ENCODE results near the gene HRH1. TPM values are rescaled to one million over a fixed set of nuclear protein-coding genes. Genes with fewer than 3 reads are reported as not detected.

The HRH1 gene
- total and polyA plus RNA-seq, 2 donors (not counting 3 experiments of a cell fraction or from before 2014, with no cell fraction given) = 16.2 to 21.2 TPM

GRCh38 chr3:11274566-11275142 lies 120.4 kb downstream of the HRH1 start:
- Histone ChIP-seq H3K4me2 (ENCODE audit: insufficient read depth, low read length) (no peak overlapping the region), H4K20me1 (replicated peaks; ENCODE audit: control insufficient read depth, extremely low read depth, insufficient read depth, low read length) (no peaks in the 10 kb centered on the region)
- DNase-seq (ENCODE audit: low read depth, low spot score) = no peak

GRCh38 chr3:11275926-11276325 lies 121.6 kb downstream of the HRH1 start:
- ChIA-PET CTCF (interaction anchor here (5.6 kb wide), 1 partner anchor 12 kb away, joined by 35 read pairs; no protein-coding TSS in a partner anchor), POLR2A (no interaction called here)
- no peak overlapping the region for H2AFZ ChIP-seq (ENCODE audit: low read depth, low read length)
- no peak overlapping the region for H3K4me2 ChIP-seq (ENCODE audit: insufficient read depth, low read length)
- no peaks in the 10 kb centered on the region for H3K9me3 ChIP-seq (replicated peaks; ENCODE audit: control insufficient read depth, insufficient read depth, low read length)
- peaks cover 24% of the 10 kb centered on the region for H3K4me1 ChIP-seq (ENCODE audit: control insufficient read depth, extremely low read depth, insufficient read depth, low read length)
- dilution Hi-C loops (cut with MboI; ENCODE audit: extremely low pct_ligation_motif_present, low sequenced_read_pairs) (no loop called here), intact Hi-C loops (cut with micrococcal nuclease) (no loop called here)
- no TSS peak for BruUV-seq (replicated peaks)
- no peak overlapping the region for H3K4me3 ChIP-seq (replicated peaks in 1 of 3; ENCODE audit: insufficient read depth in 1 of 3, low read depth in 1 of 3, low read length in 3 of 3)
- H3K27me3 ChIP-seq (ENCODE audit: control insufficient read depth in 2 of 2, insufficient read depth in 2 of 2, low read length in 2 of 2) = no peaks in the 10 kb centered on the region
- H4K20me1 ChIP-seq (replicated peaks; ENCODE audit: control insufficient read depth, extremely low read depth, insufficient read depth, low read length) = no peaks in the 10 kb centered on the region
- no peak overlapping the region for H3K9ac ChIP-seq (replicated peaks; ENCODE audit: extremely low read depth, insufficient read depth, low read length)
- FAIRE-seq = no peak
- H3K36me3 ChIP-seq (ENCODE audit: control insufficient read depth in 2 of 2, extremely low read depth in 1 of 2, insufficient read depth in 2 of 2, low read length in 2 of 2) = peaks cover 0 to 1% of the 10 kb centered on the region in 2 experiments
- TF ChIP-seq GATA2 (IDR thresholded peaks at IDR 0.05; ENCODE audit: insufficient read depth, insufficient read length, low read depth, low read length) (no peak), FOS (IDR thresholded peaks at IDR 0.05; ENCODE audit: borderline replicate concordance, insufficient read depth, low read length) (no peak), POLR2A (IDR thresholded peaks at IDR 0.05; ENCODE audit: low read depth, low read length) (no peak), CTCF (IDR thresholded peaks at IDR 0.05; ENCODE audit: extremely low read depth in 1 of 2, insufficient read depth in 1 of 2, low read depth in 1 of 2, low read length in 2 of 2) (no peak), JUN (IDR thresholded peaks at IDR 0.05; ENCODE audit: borderline replicate concordance, insufficient read depth, insufficient read length, low read depth) (no peak), MAX (IDR thresholded peaks at IDR 0.05; ENCODE audit: insufficient read depth, insufficient read length) (no peak), EZH2 (IDR thresholded peaks at IDR 0.05; ENCODE audit: borderline replicate concordance, low read depth, low read length, severe bottlenecking) (no peak), POLR2AphosphoS5 (IDR thresholded peaks at IDR 0.05; ENCODE audit: insufficient read depth, low read depth, low read length) (no peak), MYC (IDR thresholded peaks at IDR 0.05; ENCODE audit: low read depth, low read length) (no peak)
- H3K9me1 ChIP-seq (replicated peaks; ENCODE audit: control insufficient read depth, extremely low read depth, insufficient read depth, low read length) = no peaks in the 10 kb centered on the region
- H3K79me2 ChIP-seq (ENCODE audit: control insufficient read depth, insufficient read depth, low read length) = peaks cover 53% of the 10 kb centered on the region
- H3K27ac ChIP-seq (ENCODE audit: insufficient read depth, low read depth, low read length) = no peak overlapping the region
- DNase-seq (ENCODE audit: low read depth, low spot score) = no peak

More at GRCh38 chr3:11274566-11275142, 120.4 kb downstream of the HRH1 start:
- Histone ChIP-seq H2AFZ (ENCODE audit: low read depth, low read length) (no peak overlapping the region), H3K27ac (ENCODE audit: insufficient read depth, low read depth, low read length) (no peak overlapping the region), H3K4me1 (ENCODE audit: control insufficient read depth, extremely low read depth, insufficient read depth, low read length) (peaks cover 24% of the 10 kb centered on the region), H3K9me1 (replicated peaks; ENCODE audit: control insufficient read depth, extremely low read depth, insufficient read depth, low read length) (no peaks in the 10 kb centered on the region), H3K79me2 (ENCODE audit: control insufficient read depth, insufficient read depth, low read length) (peaks cover 46% of the 10 kb centered on the region), H3K27me3 (ENCODE audit: control insufficient read depth in 2 of 2, insufficient read depth in 2 of 2, low read length in 2 of 2) (no peaks in the 10 kb centered on the region), H3K9me3 (replicated peaks; ENCODE audit: control insufficient read depth, insufficient read depth, low read length) (no peaks in the 10 kb centered on the region), H3K4me3 (replicated peaks in 1 of 3; ENCODE audit: insufficient read depth in 1 of 3, low read depth in 1 of 3, low read length in 3 of 3) (no peak overlapping the region), H3K9ac (replicated peaks; ENCODE audit: extremely low read depth, insufficient read depth, low read length) (no peak overlapping the region), H3K36me3 (ENCODE audit: control insufficient read depth in 2 of 2, extremely low read depth in 1 of 2, insufficient read depth in 2 of 2, low read length in 2 of 2) (no peaks in the 10 kb centered on the region)
- intact Hi-C loops (cut with micrococcal nuclease) (no loop called here), dilution Hi-C loops (cut with MboI; ENCODE audit: extremely low pct_ligation_motif_present, low sequenced_read_pairs) (no loop called here)
- no TSS peak for BruUV-seq (replicated peaks)
- ChIA-PET POLR2A (interaction anchor here (2.9 kb wide), 1 partner anchor 14 kb away, joined by 18 read pairs; no protein-coding TSS in a partner anchor), CTCF (no interaction called here)
- FAIRE-seq = no peak
- TF ChIP-seq FOS (IDR thresholded peaks at IDR 0.05; ENCODE audit: borderline replicate concordance, insufficient read depth, low read length) = no peak
- no peak for TF ChIP-seq MAX (IDR thresholded peaks at IDR 0.05; ENCODE audit: insufficient read depth, insufficient read length)
- TF ChIP-seq POLR2A (IDR thresholded peaks at IDR 0.05; ENCODE audit: low read depth, low read length) = no peak
- no peak for TF ChIP-seq MYC (IDR thresholded peaks at IDR 0.05; ENCODE audit: low read depth, low read length)
- TF ChIP-seq POLR2AphosphoS5 (IDR thresholded peaks at IDR 0.05; ENCODE audit: insufficient read depth, low read depth, low read length) = no peak
- TF ChIP-seq GATA2 (IDR thresholded peaks at IDR 0.05; ENCODE audit: insufficient read depth, insufficient read length, low read depth, low read length) = no peak
